Cardiac fibroblast (primary cell): Measurements from ENCODE around the gene KRTAP10-2.

Experiments
- DNase-seq, 2 donors: peaks; one replicate each; pipeline versions ENCODE4 v3.0.0 to v3.0.0-alpha.2; 2010; ENCODE audit warnings: low read depth in 2 of 2
- H3K4me3 ChIP-seq, 2 donors: replicated peaks in 1 of 2; 1 replicate in 1 of 2; 2 replicates in 1 of 2; pipeline ENCODE4 v1.5.1; 2011; ENCODE audit warnings: low read depth in 2 of 2, low read length in 2 of 2, mild to moderate bottlenecking in 2 of 2, moderate library complexity in 1 of 2
- CTCF ChIP-seq: IDR thresholded peaks from one replicate; pipeline ENCODE4 v1.5.1; 2011; ENCODE audit warnings: low read depth, mild to moderate bottlenecking, low read length, inconsistent platforms

The KRTAP10-2 gene

GRCh38 chr21:44525391-44526095 lies 25.8 kb downstream of the KRTAP10-2 start:
- DNase-seq: no peak
- TF ChIP-seq CTCF: no peak
- no peak overlapping the region for H3K4me3 ChIP-seq

GRCh38 chr21:44524414-44525371 lies 26.6 kb downstream of the KRTAP10-2 start:
- no peak for TF ChIP-seq CTCF
- no peak for DNase-seq
- no peak overlapping the region for H3K4me3 ChIP-seq

GRCh38 chr21:44523567-44524413 lies 27.5 kb downstream of the KRTAP10-2 start:
- no peak for DNase-seq
- no peak overlapping the region for H3K4me3 ChIP-seq
- no peak for TF ChIP-seq CTCF

- DNase-seq: no peak
- TF ChIP-seq CTCF: no peak
- H3K4me3 ChIP-seq: no peak overlapping the region
These were observed 28.5 kb downstream of the KRTAP10-2 start for GRCh38 chr21:44522753-44523204.

- no peak for TF ChIP-seq CTCF
- no peak for DNase-seq
- no peak overlapping the region for H3K4me3 ChIP-seq
These were observed 29.2 kb downstream of the KRTAP10-2 start for GRCh38 chr21:44521928-44522752.
